K562 (cell line): Measurements from ENCODE around the gene ALKBH8. TPM values are rescaled to one million over a fixed set of nuclear protein-coding genes. Genes with fewer than 3 reads are reported as not detected.

Source experiments
- ATAC-seq: fragments of 200-7000 bp; cut with Tn5 transposase; 3 replicates; pipeline ENCODE4 v1.9.1; 2020; ENCODE audit warnings: moderate library complexity
- BruUV-seq: library from RNA; stranded (reverse); fragments of 400-500 nt; replicated peaks from 2 replicates; lab custom pipeline; 2021; lab: Mats Ljungman, UMichigan
- CTCF ChIA-PET: fragments of 300-600 bp; formaldehyde crosslinking; extraction: SDS; loops from one replicate; lab custom pipeline; 2021; ENCODE audit warnings: low intra/inter-chr PET ratio; lab: Yijun Ruan, JAX
- POLR2A ChIA-PET: fragments of 300-600, 350-650 bp; sonication (Branson Sonifier 250); formaldehyde crosslinking; extraction: SDS; loops from one replicate; lab custom pipeline; 2021; ENCODE audit warnings: antibody characterized with exemption, inconsistent platforms; lab: Yijun Ruan, JAX
- DNase-seq, 4 experiments: peaks; one replicate each; pipeline versions ENCODE4 v3.0.0 to v3.0.0-alpha.2; 2011 to 2018; ENCODE audit warnings: low spot score in 3 of 4, mixed read lengths in 3 of 4; ENCODE audit errors: extremely low read depth in 1 of 4
- FAIRE-seq: peaks from 2 replicates; lab custom pipeline; 2011; peaks lifted over from hg19 to GRCh38; lab: Jason Lieb, UNC
- H2AFZ ChIP-seq: 2 replicates; pipeline ENCODE4 v1.6.0; 2011; ENCODE audit warnings: low read depth, low read length, control low read depth, inconsistent platforms
- H3K27ac ChIP-seq: fragments of 200-600 bp; 3 replicates; pipeline ENCODE4 v1.8.0; 2011; ENCODE audit warnings: low read depth, mild to moderate bottlenecking, control low read depth, inconsistent platforms, low read length, moderate library complexity, mixed read lengths; ENCODE audit errors: extremely low read depth
- H3K27me3 ChIP-seq, 2 experiments: fragments of 300-600 bp in 1 of 2; 2 replicates in 1 of 2; 3 replicates in 1 of 2; pipeline versions ENCODE4 v1.6.0 to v1.8.0; 2011; ENCODE audit warnings: inconsistent platforms in 2 of 2, low read length in 2 of 2, mild to moderate bottlenecking in 1 of 2, mixed read lengths in 1 of 2, moderate library complexity in 1 of 2; ENCODE audit not compliant: control insufficient read depth in 2 of 2, insufficient read depth in 2 of 2
- H3K36me3 ChIP-seq: fragments of 300-600 bp; 3 replicates; pipeline ENCODE4 v1.8.0; 2011; ENCODE audit warnings: mild to moderate bottlenecking, low read length, inconsistent platforms; ENCODE audit not compliant: control insufficient read depth, insufficient read depth
- H3K4me1 ChIP-seq, 2 experiments: fragments of 200-600 bp in 1 of 2; replicated peaks in 1 of 2; 2 replicates in 1 of 2; 3 replicates in 1 of 2; pipeline versions ENCODE4 v1.5.1 to v1.8.0; 2011; ENCODE audit warnings: inconsistent platforms in 2 of 2, low read length in 2 of 2, mild to moderate bottlenecking in 1 of 2, mixed read lengths in 1 of 2, moderate library complexity in 1 of 2; ENCODE audit not compliant: control insufficient read depth in 2 of 2, insufficient read depth in 2 of 2
- H3K4me2 ChIP-seq: 2 replicates; pipeline ENCODE4 v1.6.1; 2011; ENCODE audit warnings: low read length, control low read depth, inconsistent platforms, mixed read lengths; ENCODE audit not compliant: insufficient read depth
- H3K4me3 ChIP-seq: fragments of 200-600 bp; sonication (generic), shearing (Covaris generic); 2 replicates; pipeline ENCODE4 v1.5.1; 2016; ENCODE audit warnings: control low read depth, inconsistent platforms
- H3K79me2 ChIP-seq: fragments of 200-600 bp; 3 replicates; pipeline ENCODE4 v1.8.0; 2011; ENCODE audit warnings: low read length, inconsistent platforms; ENCODE audit not compliant: control insufficient read depth, insufficient read depth
- H3K9ac ChIP-seq, 2 experiments: 2 replicates each; pipeline versions ENCODE4 v1.6.0 to v1.6.1; 2011; ENCODE audit warnings: low read depth in 2 of 2, low read length in 2 of 2, control low read depth in 1 of 2, inconsistent platforms in 1 of 2, mild to moderate bottlenecking in 1 of 2, mixed read lengths in 1 of 2; ENCODE audit not compliant: insufficient read depth in 1 of 2
- H3K9me1 ChIP-seq: one replicate; pipeline ENCODE4 v1.6.0; 2011; ENCODE audit warnings: inconsistent platforms, mild to moderate bottlenecking, low read length, moderate library complexity; ENCODE audit not compliant: control insufficient read depth, insufficient read depth
- H3K9me3 ChIP-seq: replicated peaks from 2 replicates; pipeline ENCODE4 v1.5.1; 2011; ENCODE audit warnings: low read depth, low read length, inconsistent platforms; ENCODE audit not compliant: control insufficient read depth, insufficient read depth
- H4K20me1 ChIP-seq: replicated peaks from 2 replicates; pipeline ENCODE4 v1.6.1; 2011; ENCODE audit warnings: low read length, inconsistent platforms, mixed read lengths; ENCODE audit not compliant: control insufficient read depth, insufficient read depth
- ELF2 ChIP-seq: fragments of 250-450 bp; sonication (Bioruptor Pico); IDR thresholded peaks from 2 replicates; pipeline ENCODE4 v1.5.0; 2021; ENCODE audit warnings: mild to moderate bottlenecking
- HNRNPH1 ChIP-seq: fragments of 200-400 bp; formaldehyde crosslinking; optimal IDR thresholded peaks from 2 replicates; pipeline ENCODE3; 2017; ENCODE audit warnings: low read depth, mild to moderate bottlenecking, low read length, moderate library complexity
- NEUROD1 ChIP-seq: fragments of 150-350 bp; IDR thresholded peaks from 2 replicates; pipeline ENCODE4 v1.6.1; 2014; ENCODE audit warnings: borderline replicate concordance, low read length, low read depth; ENCODE audit not compliant: partially characterized antibody
- NONO ChIP-seq, 2 experiments: fragments of 200-400 bp in 1 of 2; fragments of 450-650 bp in 1 of 2; formaldehyde crosslinking in 1 of 2; IDR thresholded peaks; 2 replicates each; pipeline ENCODE4 v1.6.1; 2017; ENCODE audit warnings: low read depth in 2 of 2, mild to moderate bottlenecking in 2 of 2, moderate library complexity in 2 of 2, low read length in 1 of 2
- POLR2B ChIP-seq: fragments of 450-650 bp; IDR thresholded peaks from 2 replicates; pipeline ENCODE4 v1.6.1; 2018; ENCODE audit warnings: low read depth; ENCODE audit not compliant: partially characterized antibody
- SAP30 ChIP-seq: fragments of 200-600 bp; sonication (generic); IDR thresholded peaks from 2 replicates; pipeline ENCODE4 v1.6.1; 2012; ENCODE audit warnings: borderline replicate concordance, low read depth, mild to moderate bottlenecking, moderate library complexity, low read length, control low read depth, inconsistent platforms; ENCODE audit not compliant: insufficient read depth, poor library complexity, severe bottlenecking
- SMARCC2 ChIP-seq: fragments of 450-650 bp; IDR thresholded peaks from 2 replicates; pipeline ENCODE4 v1.6.1; 2017; ENCODE audit warnings: antibody characterized with exemption, moderate library complexity, mild to moderate bottlenecking, low read depth
- TBP ChIP-seq: optimal IDR thresholded peaks from 2 replicates; pipeline ENCODE3; 2011; ENCODE audit warnings: low read depth, low read length, improper control_type of control experiment
- TEAD2 ChIP-seq: fragments of 450-650 bp; IDR thresholded peaks from 2 replicates; pipeline ENCODE4 v1.6.1; 2016; ENCODE audit warnings: missing genetic modification characterization, control low read depth, missing compliant biosample characterization
- ZBTB49 ChIP-seq: sonication (generic); formaldehyde crosslinking; IDR thresholded peaks from 2 replicates; pipeline ENCODE4 v1.8.0; 2022; ENCODE audit warnings: missing genetic modification reagents, mild to moderate bottlenecking, borderline replicate concordance
- ZFP36 ChIP-seq: fragments of 150-350 bp; IDR thresholded peaks from 2 replicates; pipeline ENCODE4 v1.6.1; 2018; ENCODE audit warnings: low read length, low read depth; ENCODE audit not compliant: partially characterized antibody
- ZNF232 ChIP-seq: sonication (generic); formaldehyde crosslinking; IDR thresholded peaks from 2 replicates; pipeline ENCODE4 v1.8.0; 2022; ENCODE audit warnings: mild to moderate bottlenecking, missing genetic modification reagents
- ZNF507 ChIP-seq: conservative IDR thresholded peaks from 2 replicates; pipeline ENCODE4 v1.6.1; 2017; ENCODE audit warnings: missing genetic modification characterization, missing compliant biosample characterization
- ZNF644 ChIP-seq: fragments of 200-800 bp; sonication (Bioruptor generic); IDR thresholded peaks from 2 replicates; pipeline ENCODE4 v1.6.1; 2016; ENCODE audit warnings: low read depth, missing genetic modification characterization, missing compliant biosample characterization
- WGBS: fragments of 100-300 bp; shearing (Covaris generic); methylation state at CpG from one replicate; pipeline ENCODE4 v1.1.6; 2016; ENCODE audit warnings: low coverage, mixed read lengths; ENCODE audit not compliant: insufficient coverage; ENCODE audit errors: missing lambda C conversion rate; 5-methylcytosine and 5-hydroxymethylcytosine counted together
- in situ Hi-C: fragments of 300-500 bp; cut with MboI; formaldehyde crosslinking; loops from 4 replicates; pipeline ENCODE4 v1.15.0; 2018; ENCODE audit warnings: inconsistent platforms, mixed read lengths
- intact Hi-C: fragments of 100-400 bp; cut with micrococcal nuclease; formaldehyde crosslinking; loops from 2 replicates; pipeline ENCODE4 v1.14.2; 2022
- polyA plus RNA-seq, 8 experiments: library from polyadenylated mRNA; depleted of rRNA in 4 of 8; stranded (reverse) in 5 of 8; unstranded in 3 of 8; fragments of >200 nt; fragmentation: Nextera tagmentation in 2 of 8; fragmentation: Illumina TruSeq in 1 of 8; extraction: Ambion mirVana in 2 of 8; extraction: Trizol in 1 of 8; gene quantifications; 2 replicates each; pipeline versions ENCODE4 v1.2.1 to v1.2.3, GENCODE V29; 2011 to 2014; ENCODE audit warnings: inconsistent platforms in 1 of 8, missing spikeins in 1 of 8
- total RNA-seq, 7 experiments: library from RNA; depleted of rRNA in 6 of 7; stranded (reverse); fragments of >200 nt in 6 of 7; fragmentation: Illumina TruSeq in 2 of 7; extraction: Trizol in 2 of 7; gene quantifications; 2 replicates each; pipeline versions ENCODE4 v1.2.1 to v1.2.3, GENCODE V29; 2011 to 2021; ENCODE audit warnings: low replicate concordance in 1 of 7
- TF ChIP-seq, protein P1 (sequence below): IDR thresholded peaks from 2 replicates; pipeline ENCODE4 v1.6.1; 2014; ENCODE audit warnings: antibody characterized with exemption

Gene ALKBH8
- total and polyA plus RNA-seq, 9 of the 15 experiments (the other 6 are each of a cell fraction or from before 2014, with no cell fraction given) = 4.3 to 14.4 (median 9.1) TPM

DNA sequence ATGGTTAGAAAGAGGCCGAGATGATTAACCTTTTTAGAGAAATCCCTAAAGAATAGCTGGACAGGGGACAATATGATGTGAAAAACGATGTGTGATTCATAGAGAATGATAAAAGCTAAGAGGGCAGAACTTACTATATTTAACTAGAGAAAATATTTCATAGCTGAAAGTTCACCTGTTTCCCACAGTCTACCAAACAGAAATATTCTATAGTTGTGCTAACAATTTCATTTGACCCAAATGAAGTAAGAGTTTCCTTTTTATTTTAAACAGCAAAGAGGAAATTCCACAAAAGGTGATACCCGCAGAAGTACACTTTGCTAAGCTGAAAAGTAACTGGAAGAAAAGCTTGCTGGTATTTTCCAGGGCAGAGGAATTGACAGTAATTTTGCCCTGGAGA lies 26.7 kb downstream of the ALKBH8 start:
- Histone ChIP-seq H3K79me2 (no peaks in the 10 kb centered on the region), H3K27ac (no peak overlapping the region), H3K4me3 (no peak overlapping the region), H3K9ac (no peak overlapping the region), H3K9me1 (no peaks in the 10 kb centered on the region), H4K20me1 (no peaks in the 10 kb centered on the region), H3K36me3 (peaks cover 8% of the 10 kb centered on the region; the same call in 1 of the 3 replicates), H2AFZ (no peak overlapping the region), H3K4me2 (no peak overlapping the region), H3K27me3 (no peaks in the 10 kb centered on the region), H3K4me1 (no peaks in the 10 kb centered on the region), H3K9me3 (no peaks in the 10 kb centered on the region)
- intact Hi-C loops = no loop called here
- ATAC-seq = no peak
- 55% methylated on average over 3 of the region's 3 CpGs for WGBS
- DNase-seq = no peak
- TF ChIP-seq NONO (IDR thresholded peaks at IDR 0.05; ENCODE audit: low read depth in 2 of 2, low read length in 1 of 2) (no peak), ZNF507 (tag) (no peak), ZNF644 (no peak), ZBTB49 (CRISPR knock-in tag) (no peak), SMARCC2 (no peak), NEUROD1 (no peak), ZNF232 (no peak), ELF2 (CRISPR knock-in tag) (no peak), POLR2B (no peak), HNRNPH1 (no peak), ZFP36 (no peak), TBP (no peak), SAP30 (no peak), TEAD2 (no peak)
- TF ChIP-seq, protein P1, sequence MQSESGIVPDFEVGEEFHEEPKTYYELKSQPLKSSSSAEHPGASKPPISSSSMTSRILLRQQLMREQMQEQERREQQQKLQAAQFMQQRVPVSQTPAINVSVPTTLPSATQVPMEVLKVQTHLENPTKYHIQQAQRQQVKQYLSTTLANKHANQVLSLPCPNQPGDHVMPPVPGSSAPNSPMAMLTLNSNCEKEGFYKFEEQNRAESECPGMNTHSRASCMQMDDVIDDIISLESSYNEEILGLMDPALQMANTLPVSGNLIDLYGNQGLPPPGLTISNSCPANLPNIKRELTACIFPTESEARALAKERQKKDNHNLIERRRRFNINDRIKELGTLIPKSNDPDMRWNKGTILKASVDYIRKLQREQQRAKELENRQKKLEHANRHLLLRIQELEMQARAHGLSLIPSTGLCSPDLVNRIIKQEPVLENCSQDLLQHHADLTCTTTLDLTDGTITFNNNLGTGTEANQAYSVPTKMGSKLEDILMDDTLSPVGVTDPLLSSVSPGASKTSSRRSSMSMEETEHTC = no peak
- no peak for FAIRE-seq
- CTCF ChIA-PET = no interaction called here
- POLR2A ChIA-PET = interaction anchor here (0.6 kb wide), 1 partner anchor 520 kb away, joined by 4 read pairs; no protein-coding TSS in a partner anchor
- no TSS peak for BruUV-seq
- in situ Hi-C loops = no loop called here
